ENCODE measurements around the gene CIART. TPM values are rescaled to one million over a fixed set of nuclear protein-coding genes. Genes with fewer than 3 reads are reported as not detected.
A peak's percentile ranks its signal among the peaks of the same experiment; 100 is the strongest.

CIART gene
- total RNA-seq, 1 donor from 2014 or later: 9.2 TPM

GRCh38 chr1:150268340-150268704, 14.0 kb upstream of the CIART start:
- H3K9me3 Mint-ChIP-seq: no peaks in the 10 kb centered on the region
- DNase-seq (ENCODE audit: low spot score in 2 of 2, unreplicated experiment in 2 of 2): no peak
- H3K27me3 Mint-ChIP-seq (ENCODE audit: low read depth): no peaks in the 10 kb centered on the region
- peaks cover 41% of the 10 kb centered on the region for H3K4me1 Mint-ChIP-seq
- TF ChIP-seq CTCF (IDR thresholded peaks at IDR 0.05; ENCODE audit: unreplicated experiment): no peak
- peak overlapping the region; percentile 91 for H3K4me3 Mint-ChIP-seq
- peaks cover 6% of the 10 kb centered on the region for H3K36me3 Mint-ChIP-seq
- peak overlapping the region; percentile 97 for H3K27ac Mint-ChIP-seq

GRCh38 chr1:150268705-150269403, 13.5 kb upstream of the CIART start, which contains the start of gene APH1A:
APH1A (minus strand) TSS chr1:150269016; CDS start chr1:150268810, 206 bp downstream.
- H3K27me3 Mint-ChIP-seq (ENCODE audit: low read depth): no peaks in the 10 kb centered on the region
- no peak for TF ChIP-seq CTCF (IDR thresholded peaks at IDR 0.05; ENCODE audit: unreplicated experiment)
- no peaks in the 10 kb centered on the region for H3K9me3 Mint-ChIP-seq
- peak within 1 kb of the TSS; percentile 91 for H3K4me3 Mint-ChIP-seq
- peaks cover 6% of the 10 kb centered on the region for H3K36me3 Mint-ChIP-seq
- H3K4me1 Mint-ChIP-seq: peaks cover 45% of the 10 kb centered on the region
- DNase-seq (ENCODE audit: low spot score in 2 of 2, unreplicated experiment in 2 of 2): peak; percentile 85 to 92
- H3K27ac Mint-ChIP-seq: peak within 1 kb of the TSS; percentile 97

- peak overlapping the region; percentile 97 for H3K27ac Mint-ChIP-seq
- peaks cover 5% of the 10 kb centered on the region for H3K36me3 Mint-ChIP-seq
- H3K4me1 Mint-ChIP-seq: peaks cover 45% of the 10 kb centered on the region
- TF ChIP-seq CTCF (IDR thresholded peaks at IDR 0.05; ENCODE audit: unreplicated experiment): no peak
- H3K27me3 Mint-ChIP-seq (ENCODE audit: low read depth): no peaks in the 10 kb centered on the region
- DNase-seq (ENCODE audit: low spot score in 2 of 2, unreplicated experiment in 2 of 2): no peak
- H3K4me3 Mint-ChIP-seq: peak overlapping the region; percentile 91
- no peaks in the 10 kb centered on the region for H3K9me3 Mint-ChIP-seq
Observed at GRCh38 chr1:150269451-150269850, 12.9 kb upstream of the CIART start.

- Mint-ChIP-seq H3K27ac (peak overlapping the region; percentile 77), H3K4me1 (peaks cover 45% of the 10 kb centered on the region), H3K9me3 (no peaks in the 10 kb centered on the region)
Observed at GRCh38 chr1:150271291-150271959, 10.9 kb upstream of the CIART start.

GRCh38 chr1:150273311-150273710, 9.0 kb upstream of the CIART start:
- Mint-ChIP-seq H3K36me3 (peaks cover 1% of the 10 kb centered on the region), H3K9me3 (no peaks in the 10 kb centered on the region), H3K4me1 (peaks cover 34% of the 10 kb centered on the region), H3K27ac (peak overlapping the region; percentile 44), H3K4me3 (peak overlapping the region; percentile 57), H3K27me3 (ENCODE audit: low read depth) (no peaks in the 10 kb centered on the region)
- DNase-seq (ENCODE audit: low spot score in 2 of 2, unreplicated experiment in 2 of 2): no peak
- no peak for TF ChIP-seq CTCF (IDR thresholded peaks at IDR 0.05; ENCODE audit: unreplicated experiment)

More at GRCh38 chr1:150271291-150271959, 10.9 kb upstream of the CIART start:
- TF ChIP-seq CTCF (IDR thresholded peaks at IDR 0.05; ENCODE audit: unreplicated experiment): no peak
- Mint-ChIP-seq H3K4me3 (peak overlapping the region; percentile 57), H3K27me3 (ENCODE audit: low read depth) (no peaks in the 10 kb centered on the region), H3K36me3 (no peaks in the 10 kb centered on the region)
- DNase-seq (ENCODE audit: low spot score in 2 of 2, unreplicated experiment in 2 of 2): no peak
